H54 (cell line): ENCODE measurements around the gene FHIP1B.

Experiments used
- DNase-seq: peaks from one replicate; pipeline ENCODE4 v3.0.0; 2011; ENCODE audit warnings: low spot score, mixed read lengths; ENCODE audit not compliant: insufficient read length
- FAIRE-seq: peaks from 3 replicates; lab custom pipeline; 2011; peaks lifted over from hg19 to GRCh38; lab: Jason Lieb, UNC
- POLR2A ChIP-seq: IDR thresholded peaks from 2 replicates; pipeline ENCODE4 v1.6.1; 2011; ENCODE audit warnings: low read depth, mild to moderate bottlenecking, low read length

The FHIP1B gene

GRCh38 chr11:6228520-6228919 is 5.9 kb downstream of the FHIP1B start:
- DNase-seq = no peak
- TF ChIP-seq POLR2A = no peak
- no peak for FAIRE-seq

- no peak for TF ChIP-seq POLR2A
- DNase-seq = no peak
- FAIRE-seq = no peak
Observed at GRCh38 chr11:6225896-6226295, 8.5 kb downstream of the FHIP1B start.

- DNase-seq = no peak
Observed at GRCh38 chr11:6225024-6225423, 9.4 kb downstream of the FHIP1B start.

GRCh38 chr11:6224421-6224820 is 10.0 kb downstream of the FHIP1B start:
- FAIRE-seq = no peak
- DNase-seq = no peak
- TF ChIP-seq POLR2A = no peak

More at GRCh38 chr11:6225024-6225423, 9.4 kb downstream of the FHIP1B start:
- FAIRE-seq = no peak
- no peak for TF ChIP-seq POLR2A

GRCh38 chr11:6223854-6224253 is 10.6 kb downstream of the FHIP1B start:
- DNase-seq (no peak), FAIRE-seq (no peak)
- no peak for TF ChIP-seq POLR2A

GRCh38 chr11:6219359-6219758 is 15.1 kb downstream of the FHIP1B start:
- peak; percentile 74 for DNase-seq
- TF ChIP-seq POLR2A = no peak
- peak; percentile 74 for FAIRE-seq

GRCh38 chr11:6217722-6218121 is 16.7 kb downstream of the FHIP1B start:
- DNase-seq = no peak
- no peak for FAIRE-seq
- TF ChIP-seq POLR2A = no peak

- DNase-seq (no peak), FAIRE-seq (no peak)
- TF ChIP-seq POLR2A = no peak
Observed at GRCh38 chr11:6216501-6216900, 17.9 kb downstream of the FHIP1B start.

GRCh38 chr11:6214530-6214929 is 19.9 kb downstream of the FHIP1B start:
- no peak for FAIRE-seq
- TF ChIP-seq POLR2A = no peak
- no peak for DNase-seq

- no peak for TF ChIP-seq POLR2A
- FAIRE-seq (no peak), DNase-seq (no peak)
Observed at GRCh38 chr11:6210274-6210955, 24.0 kb downstream of the FHIP1B start.

GRCh38 chr11:6209801-6210200 is 24.6 kb downstream of the FHIP1B start:
- no peak for DNase-seq
- FAIRE-seq = no peak
- no peak for TF ChIP-seq POLR2A

- no peak for DNase-seq
- no peak for FAIRE-seq
- TF ChIP-seq POLR2A = no peak
Observed at GRCh38 chr11:6206456-6207180, 27.8 kb downstream of the FHIP1B start.

GRCh38 chr11:6205366-6205765 is 29.1 kb downstream of the FHIP1B start, which contains the start of gene C11orf42:
TSS of gene C11orf42 (plus strand) at chr11:6205557. CDS start at chr11:6205616, 59 bp downstream.
- DNase-seq (no peak), FAIRE-seq (no peak)
- TF ChIP-seq POLR2A = no peak

- no peak for DNase-seq
- no peak for TF ChIP-seq POLR2A
- no peak for FAIRE-seq
Observed at GRCh38 chr11:6204706-6205105, 29.7 kb downstream of the FHIP1B start.
